ENCODE results near the gene ACKR3.

The ACKR3 gene

DNA sequence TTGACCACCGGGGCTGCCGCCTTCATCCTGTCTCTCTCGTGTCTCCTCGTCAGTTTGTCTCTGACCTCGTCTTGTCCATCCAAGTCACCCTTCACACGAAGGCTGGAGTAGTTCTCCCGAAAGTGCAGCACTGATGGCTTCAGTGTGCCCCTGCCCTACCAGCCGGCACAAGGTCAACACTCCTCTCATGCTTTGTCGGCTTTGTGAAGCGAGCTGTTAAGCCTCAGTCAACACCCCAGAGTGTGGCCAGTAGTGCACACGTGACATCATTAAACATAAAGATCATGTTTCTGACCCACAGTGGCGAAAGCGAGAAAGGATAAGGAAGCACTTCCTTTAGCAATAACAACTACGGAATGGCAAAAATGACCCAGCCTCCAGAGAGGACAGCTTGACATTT is 23.2 kb downstream of the ACKR3 start:
- H3K4me3 ChIP-seq (ENCODE audit: low read length): no peak overlapping the region
- no peak for DNase-seq (ENCODE audit: low read depth)
- TF ChIP-seq, protein P1, sequence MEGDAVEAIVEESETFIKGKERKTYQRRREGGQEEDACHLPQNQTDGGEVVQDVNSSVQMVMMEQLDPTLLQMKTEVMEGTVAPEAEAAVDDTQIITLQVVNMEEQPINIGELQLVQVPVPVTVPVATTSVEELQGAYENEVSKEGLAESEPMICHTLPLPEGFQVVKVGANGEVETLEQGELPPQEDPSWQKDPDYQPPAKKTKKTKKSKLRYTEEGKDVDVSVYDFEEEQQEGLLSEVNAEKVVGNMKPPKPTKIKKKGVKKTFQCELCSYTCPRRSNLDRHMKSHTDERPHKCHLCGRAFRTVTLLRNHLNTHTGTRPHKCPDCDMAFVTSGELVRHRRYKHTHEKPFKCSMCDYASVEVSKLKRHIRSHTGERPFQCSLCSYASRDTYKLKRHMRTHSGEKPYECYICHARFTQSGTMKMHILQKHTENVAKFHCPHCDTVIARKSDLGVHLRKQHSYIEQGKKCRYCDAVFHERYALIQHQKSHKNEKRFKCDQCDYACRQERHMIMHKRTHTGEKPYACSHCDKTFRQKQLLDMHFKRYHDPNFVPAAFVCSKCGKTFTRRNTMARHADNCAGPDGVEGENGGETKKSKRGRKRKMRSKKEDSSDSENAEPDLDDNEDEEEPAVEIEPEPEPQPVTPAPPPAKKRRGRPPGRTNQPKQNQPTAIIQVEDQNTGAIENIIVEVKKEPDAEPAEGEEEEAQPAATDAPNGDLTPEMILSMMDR (conservative IDR thresholded peaks at IDR 0.05; ENCODE audit: low read length): no peak

DNA sequence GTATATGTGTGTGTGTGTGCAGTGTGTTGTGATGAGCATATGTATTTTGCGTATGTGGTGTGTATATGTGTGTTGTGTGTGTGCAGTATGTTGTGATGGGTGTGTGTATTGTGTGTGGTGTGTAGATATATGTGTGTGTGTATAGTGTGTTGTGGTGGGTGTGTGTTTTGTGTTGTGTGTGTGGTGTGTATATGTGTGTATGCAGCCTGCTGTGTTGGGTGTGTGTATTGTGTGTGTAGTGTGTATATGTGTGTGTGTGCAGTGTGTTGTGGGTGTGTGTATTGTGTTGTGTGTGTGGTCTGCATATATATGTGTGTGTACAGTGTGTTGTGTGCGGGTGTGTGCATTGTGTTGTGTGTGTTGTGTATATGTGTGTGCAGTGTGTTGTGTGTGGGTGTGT is 23.9 kb downstream of the ACKR3 start:
- no peak for DNase-seq (ENCODE audit: low read depth)
- TF ChIP-seq, protein P1 (conservative IDR thresholded peaks at IDR 0.05; ENCODE audit: low read length): no peak
- no peak overlapping the region for H3K4me3 ChIP-seq (ENCODE audit: low read length)

DNA sequence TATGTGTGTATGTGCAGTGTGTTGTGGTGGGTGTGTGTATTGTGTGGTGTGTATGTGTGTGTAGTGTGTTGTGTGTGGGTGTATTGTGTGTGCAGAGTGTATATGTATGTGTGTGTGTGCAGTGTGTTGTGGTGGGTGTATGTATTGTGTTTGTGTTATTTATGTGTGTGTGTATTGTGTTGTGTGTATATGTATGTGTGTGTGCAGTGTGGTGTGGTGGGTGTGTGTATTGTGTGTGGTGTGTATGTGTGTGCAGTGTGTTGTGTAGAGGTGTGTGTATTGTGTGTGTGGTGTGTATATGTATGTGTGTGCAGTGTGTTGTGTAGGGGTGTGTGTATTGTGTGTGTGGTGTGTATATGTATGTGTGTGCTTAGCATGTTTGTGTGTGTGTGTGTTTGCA is 24.3 kb downstream of the ACKR3 start:
- no peak overlapping the region for H3K4me3 ChIP-seq (ENCODE audit: low read length)
- no peak for DNase-seq (ENCODE audit: low read depth)
- TF ChIP-seq, protein P1 (conservative IDR thresholded peaks at IDR 0.05; ENCODE audit: low read length): no peak

DNA sequence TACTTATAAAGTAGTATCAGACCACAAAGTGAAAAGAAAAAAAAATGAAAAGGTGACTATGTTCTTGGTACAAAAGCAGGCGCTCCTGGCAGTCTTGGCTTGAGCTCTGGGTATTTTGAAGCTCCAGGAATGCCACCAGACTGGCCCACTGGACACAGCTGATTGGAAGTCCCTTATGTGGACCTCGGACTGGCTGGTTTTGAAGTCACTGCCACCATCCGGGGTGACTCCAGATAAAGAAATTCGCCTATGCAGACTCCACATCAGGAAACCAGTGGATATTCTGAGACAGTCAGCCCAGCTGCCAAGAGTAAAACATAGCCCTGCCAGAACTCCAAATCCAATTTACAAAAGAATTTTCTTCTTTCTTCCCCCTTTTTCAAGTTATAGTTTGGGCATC is 28.0 kb downstream of the ACKR3 start:
- H3K4me3 ChIP-seq (ENCODE audit: low read length): no peak overlapping the region
- TF ChIP-seq, protein P1 (conservative IDR thresholded peaks at IDR 0.05; ENCODE audit: low read length): no peak
- DNase-seq (ENCODE audit: low read depth): no peak

DNA sequence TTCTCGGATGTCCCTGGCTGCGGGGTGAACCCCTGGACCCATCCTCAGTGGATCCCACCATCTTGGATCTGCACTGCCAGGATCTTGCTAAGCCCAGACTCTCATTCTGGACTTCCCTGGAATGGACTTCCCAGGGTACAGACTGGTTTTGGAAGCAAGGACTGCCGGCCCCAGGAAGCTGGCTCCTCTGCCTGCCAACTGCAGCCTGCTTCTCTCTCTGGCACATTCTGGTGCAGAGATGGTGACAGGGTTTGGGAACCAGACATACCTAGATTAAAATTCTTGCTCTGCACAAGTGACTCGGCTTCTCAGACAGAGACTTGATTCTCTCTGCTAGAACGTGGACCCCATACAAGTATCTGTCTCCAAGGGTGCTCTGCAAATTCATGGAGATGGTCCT is 29.4 kb downstream of the ACKR3 start:
- H3K4me3 ChIP-seq (ENCODE audit: low read length): no peak overlapping the region
- no peak for DNase-seq (ENCODE audit: low read depth)
- TF ChIP-seq, protein P1 (conservative IDR thresholded peaks at IDR 0.05; ENCODE audit: low read length): no peak

DNA sequence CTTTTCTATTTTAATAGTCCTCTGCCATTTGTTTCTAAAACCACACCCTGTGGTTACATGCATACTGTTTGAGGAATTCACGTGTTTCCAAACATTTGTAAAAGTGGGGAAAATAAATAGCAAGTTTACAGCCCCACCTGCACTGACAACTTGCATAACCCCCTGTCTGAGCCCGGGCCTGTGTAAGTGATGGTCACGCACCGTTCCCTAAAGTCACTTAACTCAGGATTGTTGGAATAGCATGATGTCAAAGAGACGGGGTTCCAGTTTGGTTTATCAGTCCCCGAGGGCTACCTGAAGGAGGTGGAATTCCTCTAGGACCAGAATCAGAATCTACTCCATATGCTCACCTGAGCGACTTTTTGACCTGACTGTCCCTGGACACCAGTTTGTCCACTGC is 30.5 kb downstream of the ACKR3 start:
- TF ChIP-seq, protein P1 (conservative IDR thresholded peaks at IDR 0.05; ENCODE audit: low read length): no peak
- no peak overlapping the region for H3K4me3 ChIP-seq (ENCODE audit: low read length)

DNA sequence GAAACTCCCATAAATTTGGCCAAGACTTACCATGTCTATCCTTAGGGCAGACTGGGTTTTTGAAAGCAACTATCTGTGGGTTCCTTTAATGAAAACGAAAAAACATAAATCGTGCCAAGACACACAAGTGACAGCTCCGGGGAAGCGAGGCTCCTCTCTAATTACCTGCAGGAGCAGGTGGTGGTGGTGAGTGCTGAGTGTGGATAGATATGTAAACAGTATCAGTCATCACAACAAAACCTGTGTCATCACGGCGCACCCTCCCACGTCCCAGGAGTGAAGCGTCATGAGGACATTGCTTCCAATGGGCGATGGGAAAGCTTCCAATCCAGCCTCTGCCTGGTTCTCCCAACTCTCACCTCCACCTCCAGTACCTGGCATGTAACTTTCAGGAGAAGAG is 31.3 kb downstream of the ACKR3 start:
- no peak for DNase-seq (ENCODE audit: low read depth)
- TF ChIP-seq, protein P1 (conservative IDR thresholded peaks at IDR 0.05; ENCODE audit: low read length): no peak
- H3K4me3 ChIP-seq (ENCODE audit: low read length): no peak overlapping the region

More for the DNA sequence above, 30.5 kb downstream of the ACKR3 start:
- no peak for DNase-seq (ENCODE audit: low read depth)
